GM19351 (cell line): ENCODE measurements around the gene RPL19.

Experiments used
- ATAC-seq: cut with Tn5 transposase; IDR thresholded peaks from one replicate; pipeline ENCODE4 v1.9.1; 2021; ENCODE audit warnings: mild to moderate bottlenecking, moderate library complexity; ENCODE audit not compliant: unreplicated experiment

Gene RPL19

DNA sequence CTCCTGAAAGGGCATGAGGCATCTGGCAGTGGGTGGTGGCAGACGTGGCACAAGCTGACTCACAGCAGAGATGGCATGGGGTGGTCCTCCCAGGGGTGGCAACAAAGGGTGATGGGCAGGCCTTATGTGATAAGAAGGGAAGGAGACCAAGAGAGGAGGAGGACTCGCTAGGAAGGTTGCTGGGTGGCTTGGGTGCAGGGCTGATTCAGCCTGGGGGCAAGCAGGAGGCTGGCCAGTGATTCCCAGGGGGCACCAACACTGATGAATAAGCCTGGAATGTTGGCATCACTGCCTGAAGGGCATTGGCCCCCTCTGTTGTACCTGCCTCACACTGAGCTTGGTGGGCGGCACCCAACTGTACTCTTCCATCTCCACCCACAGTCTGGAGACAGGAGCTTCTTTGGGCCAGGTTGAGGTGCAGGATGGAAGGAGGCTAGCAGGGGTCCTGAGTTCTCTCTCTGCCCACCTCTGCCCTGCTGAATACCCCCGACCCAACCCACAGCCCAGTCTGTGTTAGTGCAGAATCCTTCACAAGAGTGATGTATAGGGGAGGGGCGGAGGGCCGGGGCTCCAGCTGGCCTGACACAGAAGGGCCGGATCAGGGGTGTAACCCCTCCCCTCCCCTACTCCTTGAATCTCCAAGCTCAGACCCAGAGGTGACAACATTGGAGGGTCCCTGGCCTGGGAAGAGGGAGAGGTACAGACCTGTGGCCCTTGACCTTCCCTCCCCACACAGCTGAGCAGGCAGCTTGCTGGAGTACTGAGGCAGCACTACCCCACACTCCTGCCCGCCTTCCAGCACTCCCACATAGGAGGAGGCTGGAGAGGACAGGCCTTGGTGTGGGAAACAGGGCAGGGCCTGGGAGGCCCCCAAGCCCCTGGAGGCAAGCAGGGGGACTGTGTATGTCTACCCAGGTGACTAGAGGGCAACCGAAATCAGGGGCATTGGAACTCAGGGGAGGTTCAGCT, 23.1 kb downstream of the RPL19 start:
- no peak for ATAC-seq

DNA sequence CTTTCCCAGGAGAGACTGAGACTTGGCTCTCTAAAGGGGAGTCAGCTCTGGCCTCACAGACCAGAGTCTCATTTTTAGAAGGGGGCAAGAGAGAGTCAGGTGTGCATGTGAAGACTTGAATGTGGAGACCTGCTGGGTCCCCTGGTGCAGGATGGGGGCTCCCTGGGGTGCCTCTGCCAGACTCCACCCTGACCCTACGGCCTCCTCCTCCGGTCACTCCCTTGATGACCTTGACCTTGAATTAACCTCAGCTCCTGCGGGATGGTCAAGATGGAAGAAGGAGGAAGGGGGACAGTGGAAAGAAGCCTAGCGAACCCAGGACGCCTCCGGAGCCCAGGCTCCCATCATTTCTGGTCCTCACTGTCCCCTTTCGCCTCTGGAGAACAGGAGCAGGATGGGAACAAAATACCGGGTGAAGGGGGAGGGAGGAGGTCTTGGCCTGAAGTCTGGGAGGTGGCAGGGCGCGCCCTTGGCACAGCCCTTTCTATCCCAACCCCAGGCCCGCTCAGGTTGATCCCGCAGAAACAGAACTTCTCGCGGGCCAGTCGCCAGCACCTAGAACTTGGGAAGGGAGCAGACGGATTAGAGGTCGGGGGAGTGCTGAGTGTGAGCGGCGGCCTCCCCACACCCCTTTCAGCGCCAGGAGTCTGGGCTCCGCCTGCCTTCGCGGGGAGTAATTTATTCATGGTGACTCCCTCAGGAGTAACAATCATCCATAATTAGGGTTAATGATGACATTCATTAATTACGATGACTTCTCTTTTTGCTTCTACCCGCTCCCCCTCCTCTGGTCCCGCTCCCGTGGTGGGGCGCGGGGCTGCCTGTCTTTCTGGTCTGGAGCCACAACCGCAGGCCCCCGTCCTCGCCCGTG, 24.1 kb downstream of the RPL19 start:
- no peak for ATAC-seq

DNA sequence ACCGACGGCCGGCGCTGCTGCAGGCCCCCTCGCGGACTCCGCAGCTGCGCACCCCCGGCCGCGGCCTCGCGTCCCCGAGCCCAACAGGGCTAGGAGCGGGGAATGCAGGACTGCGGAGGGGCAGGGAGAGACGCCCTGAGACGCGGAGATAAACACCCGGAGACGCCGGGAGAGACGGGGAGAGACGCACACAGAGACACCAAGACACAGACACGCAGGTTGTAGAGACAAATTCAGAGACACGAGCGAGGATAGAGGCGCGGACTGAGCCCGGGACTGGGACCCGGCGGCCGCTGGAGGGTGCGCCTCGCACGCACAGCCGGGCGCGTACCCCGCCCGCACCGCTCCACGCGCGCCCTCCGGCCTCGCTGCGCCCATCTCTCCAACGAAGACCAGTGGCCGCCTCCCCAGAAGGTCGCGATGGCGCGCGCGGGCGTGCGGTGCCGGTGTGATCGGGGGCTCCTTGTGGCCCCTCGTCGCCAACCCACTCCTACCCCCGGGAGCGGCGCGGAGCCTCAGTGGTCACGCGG, 24.8 kb downstream of the RPL19 start:
- no peak for ATAC-seq

DNA sequence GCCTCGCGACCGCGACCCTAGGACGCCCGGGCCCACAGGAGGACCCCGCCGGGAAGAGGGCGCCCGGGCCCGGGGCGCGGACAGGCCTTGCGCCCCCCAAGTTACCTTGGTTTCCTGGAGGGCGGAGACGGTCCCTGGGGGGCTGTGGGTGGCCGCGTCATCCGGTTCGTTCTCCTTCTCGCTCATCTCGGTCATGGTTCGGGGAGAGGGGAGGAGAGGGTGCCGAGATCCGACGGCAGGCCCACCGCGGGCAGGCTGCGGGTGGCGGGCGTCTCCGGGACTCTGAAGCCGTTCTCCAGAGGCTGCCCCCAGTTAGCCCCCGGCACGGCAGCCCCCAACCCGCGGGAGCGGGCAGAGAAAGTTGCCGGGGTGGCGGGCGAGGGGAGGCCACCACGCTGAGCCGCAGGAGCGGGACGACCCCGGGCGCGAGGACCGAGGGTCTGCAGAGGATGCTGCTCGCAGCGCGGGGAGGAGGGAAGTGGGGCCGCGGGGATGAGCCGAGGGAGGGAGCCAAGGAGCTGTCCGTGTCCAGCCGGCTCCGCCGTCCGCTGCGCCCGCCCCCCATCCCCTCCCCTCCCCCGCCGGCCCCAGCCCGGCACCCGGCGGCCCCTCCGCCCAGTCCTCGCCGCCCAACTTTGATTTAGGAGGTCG, 25.4 kb downstream of the RPL19 start, which contains the start of gene STAC2:
TSS of gene STAC2 (minus strand) at position 638 of the 651 bp plus-strand sequence. CDS start at position 195, 443 bp downstream.
- ATAC-seq = no peak

DNA sequence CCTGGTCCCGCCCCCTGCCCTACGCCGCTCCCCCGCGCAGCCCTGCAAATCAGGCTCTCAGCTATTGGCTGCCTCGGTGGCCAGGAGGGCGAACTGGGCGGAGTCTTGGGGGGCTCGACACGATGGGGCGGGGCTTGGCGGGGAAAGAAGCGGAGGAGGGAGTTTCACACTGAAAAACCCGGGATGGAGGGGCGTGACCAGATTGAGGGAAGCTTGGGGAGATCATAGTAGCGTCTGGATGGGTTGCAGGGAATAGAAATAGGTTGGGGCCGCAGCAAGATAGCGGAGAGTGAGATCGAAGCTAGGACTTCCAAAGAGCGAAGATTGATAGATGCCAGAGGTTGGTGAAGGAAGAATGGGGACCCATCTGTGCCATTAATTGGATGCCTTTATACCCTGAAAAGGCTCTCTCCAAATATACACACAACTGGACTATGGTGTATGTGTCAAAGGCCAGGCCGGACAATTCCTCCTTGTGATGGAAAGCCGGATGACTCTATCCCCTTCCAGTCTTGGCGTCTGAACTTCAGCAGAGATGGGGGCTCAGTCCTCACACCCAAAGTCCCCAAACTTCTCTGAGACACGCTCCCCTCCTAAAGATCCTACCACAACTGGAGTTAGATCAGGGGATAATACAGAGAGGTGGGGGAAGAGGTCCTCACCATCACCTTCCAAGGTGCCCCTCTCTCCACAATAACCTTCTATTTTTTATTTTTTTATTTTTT, 26.0 kb downstream of the RPL19 start:
- no peak for ATAC-seq

DNA sequence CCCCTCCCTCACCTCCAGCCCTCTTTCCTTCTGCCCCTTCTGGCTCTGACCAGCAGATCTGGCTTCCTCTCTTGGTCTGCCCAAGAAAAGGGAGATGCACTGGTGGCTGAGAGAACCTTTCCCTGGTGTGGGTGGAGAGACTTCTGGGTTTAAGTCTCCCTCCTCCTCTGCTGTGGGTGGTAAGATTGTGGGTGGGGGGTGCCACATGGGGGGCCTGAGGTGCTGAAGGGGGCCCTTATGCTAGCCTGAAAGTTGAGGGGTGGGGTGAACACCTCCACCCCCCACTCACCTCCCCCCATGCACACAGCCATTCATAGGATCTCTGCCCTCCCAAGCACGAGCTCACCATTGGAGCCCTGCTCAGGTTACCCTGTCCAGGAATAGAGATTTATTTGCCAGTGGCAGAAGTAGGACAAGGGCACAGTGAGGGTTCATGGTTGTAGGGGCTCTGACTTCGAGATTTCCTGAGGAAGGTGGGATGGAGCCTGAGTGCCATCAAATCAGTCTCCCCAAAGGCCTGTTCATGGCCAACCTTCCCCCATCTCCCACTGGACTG, 27.4 kb downstream of the RPL19 start:
- no peak for ATAC-seq

DNA sequence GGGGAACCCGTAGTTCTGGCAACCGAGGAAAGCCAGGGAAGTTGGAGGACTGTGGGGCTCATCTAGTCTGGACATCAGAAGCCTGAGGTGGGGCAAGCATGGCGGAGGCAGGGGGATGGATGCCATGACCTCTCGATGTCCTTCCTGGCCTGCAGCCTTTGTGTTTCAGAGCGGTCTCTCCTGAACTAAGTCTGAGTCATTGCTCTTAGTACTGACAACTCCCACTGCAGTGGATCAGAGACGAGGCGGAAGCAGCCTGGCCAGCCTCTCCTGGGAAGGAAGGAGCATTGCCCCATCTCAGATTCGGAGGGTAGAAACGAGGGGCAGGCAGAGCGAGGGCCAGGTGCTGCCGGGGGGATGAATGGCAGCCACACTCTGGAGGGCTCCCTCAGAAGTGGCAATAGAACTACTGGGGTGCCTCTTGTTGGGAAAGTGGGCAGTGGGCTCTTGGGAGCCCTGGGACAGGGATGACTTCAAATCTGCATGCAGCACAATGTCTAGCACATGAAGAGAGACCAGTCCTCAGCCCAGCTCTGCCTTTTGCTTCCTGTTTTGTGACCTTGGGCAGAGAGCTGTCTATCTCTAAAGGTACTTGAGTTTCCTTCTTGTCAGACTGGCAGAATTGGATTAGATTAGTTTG, 29.3 kb downstream of the RPL19 start:
- no peak for ATAC-seq

DNA sequence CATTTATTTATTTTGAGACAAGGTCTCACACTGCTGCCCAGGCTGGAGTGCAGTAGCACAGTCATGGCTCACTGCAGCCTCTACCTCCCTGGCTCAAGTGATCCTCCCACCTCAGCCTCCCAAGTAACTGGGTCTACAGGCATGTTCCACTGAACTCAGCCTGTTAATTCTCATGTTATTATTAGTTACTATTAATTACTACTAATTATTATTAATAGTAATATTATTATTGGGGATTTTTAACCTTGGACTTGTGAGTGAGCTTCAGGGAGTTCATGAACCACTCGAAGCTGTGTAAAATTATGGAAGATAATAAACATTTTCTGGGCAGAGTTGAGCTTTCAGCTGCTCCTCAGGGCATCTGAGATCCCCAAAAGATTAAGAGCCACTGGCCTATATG, 30.3 kb downstream of the RPL19 start:
- ATAC-seq = no peak

DNA sequence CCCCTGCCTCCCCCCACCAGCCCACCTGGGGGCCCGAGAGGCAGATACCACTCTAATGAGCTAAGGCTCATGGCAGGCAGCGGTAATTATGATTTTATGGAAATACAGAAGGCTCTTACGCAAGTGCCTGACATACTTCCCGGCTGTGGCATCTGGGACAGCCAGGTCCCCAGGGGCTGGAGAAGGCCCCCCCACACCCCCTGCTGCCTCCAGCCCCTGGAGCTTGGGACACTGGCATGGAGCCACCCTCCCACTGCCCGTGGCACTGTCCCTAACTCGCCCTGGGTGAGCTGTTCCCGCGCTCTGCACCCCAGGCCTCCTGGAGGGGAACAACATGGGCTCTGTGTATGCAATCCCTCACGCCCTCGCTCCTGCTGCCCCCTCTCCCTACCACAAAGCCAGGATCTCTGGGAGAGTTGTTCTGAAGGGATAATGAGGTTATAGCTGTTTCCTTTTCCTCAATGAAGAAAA, 31.0 kb downstream of the RPL19 start:
- no peak for ATAC-seq

DNA sequence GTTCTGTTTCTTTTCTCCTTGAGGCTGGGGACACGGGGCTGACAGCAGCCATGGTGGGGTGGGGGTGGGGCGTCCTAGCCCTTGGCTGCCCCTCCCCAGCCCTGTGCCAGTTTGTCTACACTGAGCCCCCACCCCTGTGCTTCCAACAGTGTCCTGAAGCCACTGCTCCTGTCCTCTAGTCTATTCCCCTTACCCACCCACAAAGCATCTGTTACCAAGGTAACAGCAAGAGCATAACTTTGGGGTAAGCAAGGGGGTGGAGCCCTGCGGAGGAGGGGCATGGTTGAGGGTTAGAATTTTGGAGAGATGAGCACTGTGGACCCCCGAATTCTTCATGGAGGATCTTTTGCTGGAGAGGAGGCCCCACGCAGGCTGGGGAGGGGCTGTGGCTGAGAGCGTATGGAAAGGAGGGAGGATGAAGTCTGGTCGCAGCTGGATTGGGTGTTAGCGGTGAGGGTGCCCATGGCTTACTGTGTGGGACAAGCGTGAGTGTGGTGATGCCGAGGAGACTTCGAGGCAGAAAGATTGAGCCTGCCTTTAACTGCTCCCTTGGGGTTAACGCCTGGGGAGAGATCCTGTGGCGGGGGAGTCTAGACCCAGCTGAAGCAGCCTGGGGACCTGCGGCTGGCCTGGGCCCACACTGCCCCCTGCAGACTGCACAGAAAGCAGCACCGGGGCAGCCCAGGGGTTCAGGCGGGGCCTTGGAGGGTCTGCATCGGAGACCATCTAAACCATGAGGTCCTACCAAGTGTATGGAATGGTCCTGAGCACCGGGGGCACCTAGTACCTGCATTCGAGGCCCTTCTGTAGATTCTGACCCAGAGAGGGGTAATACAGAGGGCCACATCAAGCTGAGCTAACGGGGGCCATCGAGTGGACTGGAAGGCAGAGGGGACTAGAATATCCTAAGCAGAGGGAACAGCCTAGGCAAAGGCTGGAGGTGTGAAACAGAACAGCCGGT, 31.8 kb downstream of the RPL19 start:
- no peak for ATAC-seq

DNA sequence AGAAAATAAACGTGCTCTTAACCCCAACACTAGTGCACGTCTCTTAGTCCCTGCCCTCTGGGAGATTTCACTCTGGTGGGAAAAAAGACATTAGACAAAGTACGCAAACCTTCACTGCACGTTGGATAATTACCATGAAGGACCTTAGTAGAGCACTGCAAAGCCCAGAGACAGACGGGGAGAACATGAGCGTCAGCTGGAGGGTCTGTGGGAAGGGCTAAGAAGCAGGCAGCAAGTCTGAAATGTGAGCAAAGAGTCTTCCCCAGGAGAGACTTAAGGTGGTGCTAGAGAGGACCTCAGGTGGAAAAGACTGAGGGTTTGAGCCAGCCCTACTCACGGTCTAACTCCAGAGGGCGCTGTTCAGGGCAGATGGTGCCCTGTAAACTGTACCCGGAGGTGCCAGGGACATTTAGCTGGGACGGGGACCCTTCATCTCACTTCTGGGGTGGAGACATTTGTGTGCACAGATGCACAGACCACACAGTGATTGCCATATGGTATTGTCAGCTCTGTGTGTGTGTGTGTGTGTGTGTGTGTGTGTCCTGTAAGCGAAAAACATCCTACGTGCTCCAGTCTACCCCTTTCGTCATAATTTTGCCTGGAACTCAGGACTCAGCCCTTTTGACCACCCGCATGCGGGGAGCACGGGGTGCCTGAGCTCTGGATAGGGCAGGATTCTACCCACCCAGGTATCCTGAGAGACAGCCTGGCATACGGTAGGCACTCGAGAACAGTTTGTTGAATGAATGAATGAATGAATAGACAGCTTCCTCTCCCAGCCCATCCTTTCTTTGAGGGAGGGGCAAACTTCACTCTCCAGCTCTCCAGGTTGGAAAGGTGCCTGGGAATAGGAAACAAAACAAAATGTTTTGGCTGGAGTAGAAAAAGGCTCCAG, 35.7 kb downstream of the RPL19 start:
- ATAC-seq = no peak

DNA sequence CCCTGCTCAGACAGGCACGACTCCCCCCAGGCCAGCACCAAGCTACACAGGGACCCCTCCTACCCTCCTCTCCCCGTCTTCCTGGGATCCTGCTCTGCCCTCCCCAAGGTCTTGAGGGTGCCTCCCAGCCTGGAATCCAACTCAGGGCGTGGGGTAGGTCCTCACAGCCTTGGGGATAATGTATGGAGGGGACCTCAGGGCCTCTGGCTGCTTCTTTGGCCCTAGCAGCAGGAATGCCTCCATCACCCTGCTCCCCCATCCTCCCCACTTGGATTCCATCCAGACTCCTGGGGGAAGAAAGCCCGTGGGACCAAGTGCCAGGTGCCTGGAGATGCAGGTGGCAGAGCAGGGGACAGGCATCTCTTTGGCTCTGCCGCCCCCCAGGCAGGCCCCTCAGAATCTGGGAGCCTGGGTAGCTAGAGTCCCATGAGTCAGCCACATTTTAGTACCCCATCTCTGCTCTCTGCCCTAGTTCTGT, 36.4 kb downstream of the RPL19 start:
- no peak for ATAC-seq

DNA sequence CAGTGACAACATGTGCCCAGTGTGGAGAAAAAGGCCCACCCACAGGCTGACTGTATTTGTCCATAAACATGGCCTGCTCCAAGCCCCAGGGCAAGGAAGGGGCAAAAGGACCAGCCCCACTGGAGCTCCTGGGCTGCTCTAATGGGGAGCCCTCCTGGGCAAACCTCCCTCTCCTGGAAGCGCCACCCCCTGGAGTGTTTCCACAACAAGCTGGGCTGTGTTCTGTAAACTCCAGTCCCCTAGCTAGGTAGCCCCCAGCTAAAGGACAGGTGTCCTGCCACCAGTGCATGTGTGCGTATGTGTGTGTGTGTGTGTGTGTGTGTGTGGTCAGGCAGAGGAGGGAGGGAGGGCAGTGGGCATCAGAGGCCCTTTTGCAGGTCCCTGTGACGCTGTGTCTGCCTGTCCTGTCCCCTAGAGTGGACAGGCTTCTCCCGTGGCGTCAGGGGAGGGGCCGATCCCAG, 36.9 kb downstream of the RPL19 start:
- ATAC-seq = no peak

DNA sequence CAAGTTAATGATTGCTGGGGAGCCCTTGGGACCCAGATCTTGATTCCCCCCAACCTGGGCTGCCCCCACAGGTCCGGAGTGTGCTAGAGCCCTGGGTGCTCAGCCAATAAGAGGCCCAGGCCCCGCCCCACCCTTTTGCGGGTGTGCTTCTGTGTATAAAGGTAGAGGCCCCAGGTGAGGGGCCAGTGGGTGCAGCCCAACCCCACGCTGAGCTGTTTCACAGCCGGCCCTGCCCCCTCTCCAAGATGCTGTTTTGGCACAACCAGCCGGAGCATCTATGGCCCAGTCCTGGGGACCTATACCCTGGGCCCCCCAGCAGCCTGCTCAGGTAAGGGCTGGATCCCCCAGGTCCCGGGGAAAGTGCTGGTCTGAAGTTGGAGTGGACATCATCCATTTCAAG, 37.5 kb downstream of the RPL19 start:
- ATAC-seq = no peak

DNA sequence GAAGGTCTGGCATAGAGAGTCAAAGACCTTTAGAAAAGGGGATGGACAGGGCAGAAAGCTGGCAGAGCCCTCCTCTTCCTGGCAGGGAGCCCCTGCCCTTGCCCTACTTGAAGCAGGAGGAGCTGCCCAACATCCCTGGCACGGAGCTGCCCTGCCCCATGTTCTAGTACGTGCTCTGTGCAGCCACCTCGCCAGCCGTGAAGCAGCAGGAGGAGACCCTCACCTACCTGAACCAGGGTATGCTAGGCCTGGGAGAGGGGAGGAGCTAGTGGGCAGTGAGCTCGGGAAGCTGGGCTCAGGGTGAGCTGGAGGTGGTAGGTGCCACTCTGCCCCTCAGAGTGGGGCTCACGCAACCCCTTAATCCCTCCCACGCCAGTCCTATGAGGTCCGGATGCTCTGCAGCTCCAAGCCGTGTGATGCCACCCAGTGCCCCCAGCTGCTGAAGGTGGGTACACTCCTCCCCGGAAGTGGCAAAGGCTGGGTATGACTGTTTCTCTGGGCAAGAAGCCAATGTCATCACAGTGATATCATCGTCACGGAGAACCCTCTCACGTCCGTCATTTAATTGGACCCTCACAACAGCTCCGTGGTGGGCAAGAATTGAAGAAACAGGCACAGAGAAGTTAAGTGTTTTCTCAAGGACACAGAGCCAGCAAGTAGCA, 38.4 kb downstream of the RPL19 start:
- no peak for ATAC-seq

DNA sequence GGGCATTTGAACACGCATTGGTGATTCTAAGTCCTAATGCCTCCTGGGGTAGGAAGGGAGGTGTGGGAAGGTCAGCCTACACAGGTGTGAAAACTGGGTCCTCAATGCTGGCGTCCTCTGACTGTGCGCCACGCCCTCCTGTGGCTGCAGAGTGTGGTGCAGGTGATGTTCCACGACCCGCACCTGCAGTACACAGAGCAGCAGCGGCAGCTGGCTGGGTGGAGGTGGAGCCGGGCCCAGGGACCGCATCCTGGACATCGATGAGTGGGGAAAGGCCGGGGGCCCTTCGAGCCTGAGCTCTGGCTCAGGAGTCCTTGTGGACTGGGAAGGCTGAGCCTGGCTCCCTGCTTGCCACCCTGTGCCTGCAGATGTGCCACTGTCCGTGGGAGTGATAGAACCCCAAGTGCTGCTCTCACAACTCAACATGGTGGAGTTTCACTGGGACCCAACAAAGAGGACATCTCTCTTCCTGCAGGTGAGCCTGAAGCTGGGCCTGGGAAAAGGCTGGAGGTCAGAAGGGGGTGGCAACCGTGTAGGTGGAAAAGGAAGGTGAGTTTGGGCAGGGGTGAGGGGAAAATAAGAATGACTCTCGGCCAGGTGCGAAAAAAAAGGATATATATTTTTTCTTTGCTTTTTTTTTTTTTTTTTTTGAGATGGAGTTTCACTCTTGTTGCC, 39.7 kb downstream of the RPL19 start:
- ATAC-seq = no peak
